SK-N-MC (cell line): Measurements from ENCODE around the gene SLC24A4.

ENCODE experiments used
- EZH2 ChIP-seq: fragments of 200-600 bp; sonication (generic); IDR thresholded peaks from one replicate; pipeline ENCODE4 v1.6.1; 2017; ENCODE audit warnings: antibody characterized with exemption
- FOXP2 ChIP-seq: optimal IDR thresholded peaks from 2 replicates; pipeline ENCODE3; 2011; ENCODE audit warnings: mild to moderate bottlenecking, moderate library complexity; ENCODE audit not compliant: insufficient read depth; ENCODE audit errors: extremely low read length, control extremely low read depth
- POLR2AphosphoS5 ChIP-seq: IDR thresholded peaks from 2 replicates; pipeline ENCODE4 v1.6.1; 2012; ENCODE audit warnings: mild to moderate bottlenecking, low read depth, low read length, borderline replicate concordance

DNA sequence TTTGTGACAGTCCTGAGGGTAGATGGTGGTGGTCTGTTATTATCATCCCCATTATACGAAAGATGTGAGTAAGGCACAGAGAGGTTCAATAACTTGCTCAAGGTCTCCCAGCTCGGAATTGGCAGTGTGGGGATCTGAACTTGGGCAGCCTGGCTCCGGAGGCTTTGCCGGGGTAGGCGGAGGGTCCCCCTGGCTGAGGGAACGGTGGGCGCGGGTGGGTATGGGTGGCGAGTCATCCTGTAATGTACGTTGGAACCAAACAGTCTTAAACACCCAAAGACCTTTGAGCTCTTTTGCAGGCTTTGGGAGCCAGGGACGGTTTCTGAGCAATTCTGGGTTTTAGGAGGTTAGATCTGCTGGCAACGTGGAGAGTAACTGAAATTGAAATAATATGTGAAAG, 16.5 kb downstream of the SLC24A4 start:
- TF ChIP-seq EZH2, result no peak
- no peak for TF ChIP-seq POLR2AphosphoS5
- no peak for TF ChIP-seq FOXP2
